Thoracic aorta (tissue), 2 donors: Measurements from ENCODE around the gene SGCE. TPM values are rescaled to one million over a fixed set of nuclear protein-coding genes. Genes with fewer than 3 reads are reported as not detected.

ENCODE experiments used
- ATAC-seq: fragments of 150-250 bp; one replicate; pipeline ENCODE4 v1.8.0; 2017; ENCODE audit warnings: low read depth; ENCODE audit not compliant: insufficient number of reproducible peaks, low FRiP score
- DNase-seq: peaks from one replicate; pipeline ENCODE4 v3.0.0-alpha.2; 2020; ENCODE audit warnings: low spot score
- H3K27ac ChIP-seq, 2 donors: fragments of 200-600 bp; sonication (generic); 1 replicate in 1 of 2; 2 replicates in 1 of 2; pipeline ENCODE4 v1.5.1; 2016; ENCODE audit warnings: mild to moderate bottlenecking in 2 of 2, moderate library complexity in 2 of 2
- H3K27me3 ChIP-seq: fragments of 200-600 bp; sonication (generic); replicated peaks from 2 replicates; pipeline ENCODE4 v1.6.0; 2016; ENCODE audit warnings: mild to moderate bottlenecking; ENCODE audit not compliant: insufficient read depth
- H3K36me3 ChIP-seq: fragments of 200-600 bp; sonication (generic); one replicate; pipeline ENCODE4 v1.5.1; 2016
- H3K4me1 ChIP-seq, 2 donors: fragments of 200-600 bp; sonication (generic); 1 replicate in 1 of 2; 2 replicates in 1 of 2; pipeline versions ENCODE4 v1.5.1 to v1.6.0; 2016; ENCODE audit warnings: low read depth in 2 of 2, mild to moderate bottlenecking in 1 of 2; ENCODE audit not compliant: control insufficient read depth in 1 of 2
- H3K4me3 ChIP-seq: fragments of 200-600 bp; sonication (generic); 2 replicates; pipeline ENCODE4 v1.5.1; 2016; ENCODE audit warnings: mild to moderate bottlenecking
- H3K9me3 ChIP-seq: fragments of 200-600 bp; sonication (generic); 2 replicates; pipeline ENCODE4 v1.5.1; 2016
- total RNA-seq, 2 donors: library from RNA; depleted of rRNA; stranded (reverse); fragments of >200 nt; gene quantifications; one replicate each; pipeline versions ENCODE4 v1.1.0 to v1.2.3, GENCODE V29; 2016
- TF ChIP-seq, protein P1 (sequence below): fragments of 200-600 bp; sonication (generic); IDR thresholded peaks from one replicate; pipeline ENCODE4 v1.5.1; 2019; ENCODE audit warnings: antibody characterized with exemption

Gene SGCE
- total RNA-seq, 2 donors from 2014 or later = 106 to 131 TPM

DNA sequence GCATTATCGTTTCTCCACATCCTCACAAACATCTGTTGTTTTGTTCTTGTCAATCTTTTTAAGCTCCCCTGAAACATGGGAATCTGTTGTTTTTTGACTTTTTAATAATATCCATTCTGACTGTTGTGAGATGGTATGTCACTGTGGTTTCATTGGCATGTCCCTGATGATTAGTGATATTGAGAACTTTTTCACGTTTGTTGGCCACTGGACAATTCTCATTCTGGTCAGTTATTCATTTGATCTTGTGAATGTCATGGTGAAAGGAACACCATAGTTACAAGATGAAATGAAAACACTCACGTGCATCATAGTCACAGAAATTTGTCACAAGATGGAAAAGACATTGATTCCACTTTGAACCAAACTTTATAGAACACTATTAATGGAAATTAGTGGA is 20.5 kb upstream of the SGCE start:
- Histone ChIP-seq H3K9me3 (no peaks in the 10 kb centered on the region), H3K36me3 (no peaks in the 10 kb centered on the region), H3K4me3 (no peak overlapping the region), H3K27ac (no peak overlapping the region), H3K27me3 (no peaks in the 10 kb centered on the region), H3K4me1 (no peaks in the 10 kb centered on the region)
- TF ChIP-seq, protein P1, sequence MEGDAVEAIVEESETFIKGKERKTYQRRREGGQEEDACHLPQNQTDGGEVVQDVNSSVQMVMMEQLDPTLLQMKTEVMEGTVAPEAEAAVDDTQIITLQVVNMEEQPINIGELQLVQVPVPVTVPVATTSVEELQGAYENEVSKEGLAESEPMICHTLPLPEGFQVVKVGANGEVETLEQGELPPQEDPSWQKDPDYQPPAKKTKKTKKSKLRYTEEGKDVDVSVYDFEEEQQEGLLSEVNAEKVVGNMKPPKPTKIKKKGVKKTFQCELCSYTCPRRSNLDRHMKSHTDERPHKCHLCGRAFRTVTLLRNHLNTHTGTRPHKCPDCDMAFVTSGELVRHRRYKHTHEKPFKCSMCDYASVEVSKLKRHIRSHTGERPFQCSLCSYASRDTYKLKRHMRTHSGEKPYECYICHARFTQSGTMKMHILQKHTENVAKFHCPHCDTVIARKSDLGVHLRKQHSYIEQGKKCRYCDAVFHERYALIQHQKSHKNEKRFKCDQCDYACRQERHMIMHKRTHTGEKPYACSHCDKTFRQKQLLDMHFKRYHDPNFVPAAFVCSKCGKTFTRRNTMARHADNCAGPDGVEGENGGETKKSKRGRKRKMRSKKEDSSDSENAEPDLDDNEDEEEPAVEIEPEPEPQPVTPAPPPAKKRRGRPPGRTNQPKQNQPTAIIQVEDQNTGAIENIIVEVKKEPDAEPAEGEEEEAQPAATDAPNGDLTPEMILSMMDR = no peak
- no peak for ATAC-seq
- DNase-seq = no peak

DNA sequence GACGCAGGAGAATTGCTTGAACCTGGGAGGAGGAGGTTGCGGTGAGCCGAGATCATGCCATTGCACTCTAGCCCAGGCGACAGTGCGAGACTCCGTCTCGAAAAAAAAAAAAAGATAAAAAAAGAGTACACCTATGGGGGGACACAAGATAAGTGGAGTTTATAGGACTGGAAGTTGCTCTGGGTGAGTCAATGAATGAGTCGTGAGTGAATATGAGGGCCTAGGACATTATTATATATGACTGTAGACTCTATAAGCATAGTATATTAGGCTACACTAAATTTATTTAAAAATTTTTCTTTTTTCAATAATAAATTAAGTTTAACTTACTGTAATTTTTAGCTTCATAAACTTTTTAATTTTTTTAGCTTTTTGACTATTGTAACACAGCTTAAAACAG is 19.4 kb upstream of the SGCE start:
- no peaks in the 10 kb centered on the region for H3K27me3 ChIP-seq
- no peaks in the 10 kb centered on the region for H3K36me3 ChIP-seq
- TF ChIP-seq, protein P1 = no peak
- H3K4me3 ChIP-seq = no peak overlapping the region
- H3K27ac ChIP-seq = no peak overlapping the region
- no peaks in the 10 kb centered on the region for H3K4me1 ChIP-seq
- ATAC-seq (no peak), DNase-seq (no peak)
- H3K9me3 ChIP-seq = no peaks in the 10 kb centered on the region

DNA sequence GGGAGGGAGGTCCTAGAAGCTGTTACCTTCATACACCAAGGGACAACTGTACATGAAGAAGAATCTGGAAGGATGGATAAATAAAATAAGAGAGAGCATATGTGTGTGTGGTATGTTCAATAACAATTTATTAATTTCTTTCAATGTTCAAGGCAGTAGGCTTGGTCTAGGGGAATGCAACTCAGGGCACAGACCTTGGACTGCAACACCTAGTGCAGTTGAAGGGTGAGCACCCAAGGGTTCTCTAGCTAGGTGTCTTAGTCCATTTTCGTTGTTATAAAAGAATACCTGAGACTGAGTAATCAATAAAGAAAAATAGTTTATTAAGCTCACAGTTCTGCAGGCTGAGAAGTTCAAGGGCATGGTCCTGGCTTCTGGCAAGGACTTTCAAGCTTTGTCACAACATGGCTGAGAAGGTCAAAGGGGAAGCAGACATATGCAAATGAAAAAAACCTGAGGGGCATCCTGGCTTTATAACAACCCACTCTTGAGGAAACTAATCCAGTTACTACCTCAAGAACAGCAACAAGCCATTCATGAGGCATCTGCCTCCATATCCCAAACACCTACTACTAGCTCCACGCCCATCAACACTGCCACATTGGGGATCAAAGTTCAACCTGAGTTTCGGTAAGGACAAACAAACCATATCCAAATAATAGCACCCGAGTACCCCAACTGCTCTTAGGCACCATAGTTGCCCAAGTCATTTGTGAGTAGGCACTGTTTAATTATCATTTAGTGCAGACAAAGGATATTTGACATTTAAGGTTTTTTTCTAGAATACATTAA is 15.7 kb upstream of the SGCE start:
- no peak for ATAC-seq
- no peak for DNase-seq
- H3K4me3 ChIP-seq = no peak overlapping the region
- H3K9me3 ChIP-seq = no peaks in the 10 kb centered on the region
- TF ChIP-seq, protein P1 = no peak
- H3K4me1 ChIP-seq = no peaks in the 10 kb centered on the region
- no peaks in the 10 kb centered on the region for H3K27me3 ChIP-seq
- H3K27ac ChIP-seq = no peak overlapping the region
- no peaks in the 10 kb centered on the region for H3K36me3 ChIP-seq

DNA sequence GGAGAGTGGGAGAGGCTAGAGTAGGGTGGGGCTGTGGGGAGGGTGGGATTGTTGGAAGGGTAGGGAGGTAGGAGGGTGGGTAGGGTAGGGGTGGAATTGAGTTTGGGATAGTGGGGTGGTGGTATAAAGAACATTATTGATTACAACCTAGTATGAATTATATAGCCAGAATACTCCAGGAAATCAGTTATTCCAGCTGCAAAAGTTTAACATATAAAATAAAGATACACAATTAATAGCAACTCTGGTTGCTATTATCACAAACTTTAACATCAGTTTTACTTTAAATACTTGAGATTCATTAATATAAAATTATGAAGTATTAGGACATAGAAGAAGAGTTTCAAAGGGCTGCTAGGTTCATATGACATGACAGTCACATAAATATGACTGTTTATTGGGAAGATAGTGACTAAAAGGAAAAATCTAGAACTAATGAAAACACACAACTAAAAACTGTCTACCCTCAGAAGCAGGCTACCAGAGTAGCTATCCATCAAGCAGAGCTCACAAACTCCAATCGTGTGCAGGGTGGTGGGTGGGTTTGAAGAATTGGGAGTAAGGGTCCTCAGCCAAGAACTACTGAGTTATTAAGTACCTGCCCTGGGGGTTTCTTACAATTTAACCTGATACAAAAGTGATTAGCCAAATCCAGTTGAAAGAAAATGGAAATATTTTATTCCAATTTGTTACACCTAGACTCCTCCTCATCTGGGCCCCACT is 14.0 kb upstream of the SGCE start:
- ATAC-seq = no peak
- no peaks in the 10 kb centered on the region for H3K4me1 ChIP-seq
- H3K9me3 ChIP-seq = no peaks in the 10 kb centered on the region
- H3K36me3 ChIP-seq = no peaks in the 10 kb centered on the region
- no peak for DNase-seq
- TF ChIP-seq, protein P1 = no peak
- H3K4me3 ChIP-seq = no peak overlapping the region
- H3K27me3 ChIP-seq = no peaks in the 10 kb centered on the region
- H3K27ac ChIP-seq = no peak overlapping the region

DNA sequence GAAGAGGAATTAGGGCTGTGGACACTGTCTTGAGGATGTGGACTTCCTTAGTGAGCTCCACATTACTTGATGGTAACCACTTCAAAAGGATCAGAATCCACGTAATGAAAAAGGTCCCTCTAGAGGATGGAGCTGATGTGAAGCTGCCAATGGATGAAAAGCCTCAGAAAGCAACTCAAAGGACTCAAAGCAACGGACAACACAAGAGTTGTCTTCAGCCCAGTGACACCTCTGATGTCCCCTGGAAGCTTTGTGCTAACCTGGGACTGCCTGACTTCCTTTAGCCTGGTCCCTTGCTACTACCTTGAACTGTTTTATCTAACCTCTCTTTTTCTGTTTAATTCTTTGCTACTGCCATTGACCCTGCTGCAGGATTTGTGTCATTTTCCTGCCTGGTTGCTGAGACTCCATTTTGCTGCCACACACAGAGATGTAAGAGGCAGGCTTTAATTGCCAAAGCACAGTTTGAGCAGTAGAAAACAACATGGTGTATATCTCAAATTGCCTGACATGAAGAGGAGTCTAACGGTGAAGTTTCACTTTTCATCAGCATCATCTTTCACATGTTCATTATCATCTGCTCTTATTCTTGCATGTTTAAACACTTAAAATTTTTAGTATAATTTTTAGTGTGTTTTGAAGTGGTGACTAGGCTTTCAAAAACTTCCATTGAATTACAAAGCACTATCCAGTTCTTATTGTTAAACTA is 11.1 kb upstream of the SGCE start:
- TF ChIP-seq, protein P1 = no peak
- Histone ChIP-seq H3K4me3 (no peak overlapping the region), H3K4me1 (no peaks in the 10 kb centered on the region), H3K27ac (no peak overlapping the region), H3K36me3 (no peaks in the 10 kb centered on the region), H3K27me3 (no peaks in the 10 kb centered on the region), H3K9me3 (no peaks in the 10 kb centered on the region)
- ATAC-seq = no peak
- no peak for DNase-seq
